Mesendoderm (in vitro differentiated cells): ENCODE measurements around the gene FAS.
A peak's percentile ranks its signal among the peaks of the same experiment; 100 is the strongest.

Source experiments
- DNase-seq: peaks from one replicate; pipeline ENCODE4 v3.0.0; 2013
- H2AK5ac ChIP-seq: 2 replicates; pipeline ENCODE4 v1.6.1; 2013; ENCODE audit warnings: low read length, inconsistent platforms
- H2BK120ac ChIP-seq: 2 replicates; pipeline ENCODE4 v1.6.1; 2013; ENCODE audit warnings: low read depth, mild to moderate bottlenecking, low read length, moderate library complexity, mixed read lengths
- H2BK15ac ChIP-seq: replicated peaks from 2 replicates; pipeline ENCODE4 v1.6.1; 2013; ENCODE audit warnings: low read depth, mild to moderate bottlenecking, moderate library complexity
- H2BK5ac ChIP-seq: 2 replicates; pipeline ENCODE4 v1.6.1; 2013; ENCODE audit warnings: low read length, inconsistent platforms
- H3K18ac ChIP-seq: 2 replicates; pipeline ENCODE4 v1.6.1; 2013; ENCODE audit warnings: mild to moderate bottlenecking, low read length, mixed read lengths
- H3K23ac ChIP-seq: one replicate; pipeline ENCODE4 v1.6.1; 2013; ENCODE audit warnings: low read length
- H3K27ac ChIP-seq: 2 replicates; pipeline ENCODE4 v1.5.1; 2013; ENCODE audit warnings: low read depth, mild to moderate bottlenecking, inconsistent platforms, low read length, moderate library complexity
- H3K27me3 ChIP-seq: 2 replicates; pipeline ENCODE4 v1.6.1; 2013; ENCODE audit warnings: low read length, control low read depth, mild to moderate bottlenecking, inconsistent platforms; ENCODE audit not compliant: insufficient read depth, poor library complexity
- H3K36me3 ChIP-seq: 2 replicates; pipeline ENCODE4 v1.6.1; 2013; ENCODE audit warnings: low read length, inconsistent platforms; ENCODE audit not compliant: control insufficient read depth, insufficient read depth
- H3K4ac ChIP-seq: one replicate; pipeline ENCODE4 v1.6.1; 2013; ENCODE audit warnings: low read depth, mild to moderate bottlenecking, low read length, moderate library complexity
- H3K4me1 ChIP-seq: 2 replicates; pipeline ENCODE4 v1.6.1; 2013; ENCODE audit warnings: low read depth, low read length, inconsistent platforms; ENCODE audit not compliant: control insufficient read depth
- H3K4me2 ChIP-seq: 2 replicates; pipeline ENCODE4 v1.6.1; 2013; ENCODE audit warnings: low read length
- H3K4me3 ChIP-seq: 2 replicates; pipeline ENCODE4 v1.5.1; 2013; ENCODE audit warnings: mild to moderate bottlenecking, low read length
- H3K56ac ChIP-seq: one replicate; pipeline ENCODE4 v1.6.1; 2013; ENCODE audit warnings: low read length
- H3K79me1 ChIP-seq: 2 replicates; pipeline ENCODE4 v1.6.1; 2013; ENCODE audit warnings: low read length, inconsistent platforms
- H3K79me2 ChIP-seq: 2 replicates; pipeline ENCODE4 v1.6.1; 2013; ENCODE audit warnings: mild to moderate bottlenecking, low read length; ENCODE audit not compliant: control insufficient read depth, insufficient read depth
- H3K9ac ChIP-seq: 2 replicates; pipeline ENCODE4 v1.6.1; 2013; ENCODE audit warnings: low read length, inconsistent platforms
- H4K5ac ChIP-seq: one replicate; pipeline ENCODE4 v1.6.1; 2013; ENCODE audit warnings: low read length
- H4K8ac ChIP-seq: one replicate; pipeline ENCODE4 v1.6.1; 2013; ENCODE audit warnings: low read depth, mild to moderate bottlenecking, control low read depth, low read length, moderate library complexity
- WGBS: extraction: QIAGEN DNeasy Blood & Tissue Kit; methylation state at CpG from one replicate; pipeline ENCODE4 v1.1.7; 2013; ENCODE audit warnings: low lambda C conversion rate, missing lambda C conversion rate; ENCODE audit not compliant: insufficient coverage; ENCODE audit errors: extremely low coverage; 5-methylcytosine and 5-hydroxymethylcytosine counted together

The FAS gene

GRCh38 chr10:88954458-88955083, 36.0 kb upstream of the FAS start:
- Histone ChIP-seq H3K4me3 (no peak overlapping the region), H3K36me3 (no peaks in the 10 kb centered on the region), H2BK5ac (no peak overlapping the region), H4K5ac (no peak overlapping the region), H3K4me1 (no peaks in the 10 kb centered on the region), H2BK15ac (no peak overlapping the region), H3K27me3 (no peaks in the 10 kb centered on the region), H3K18ac (no peak overlapping the region), H3K4me2 (no peak overlapping the region), H2BK120ac (no peak overlapping the region), H3K56ac (no peak overlapping the region), H3K23ac (no peak overlapping the region), H2AK5ac (no peak overlapping the region), H3K9ac (no peak overlapping the region), H3K79me1 (no peaks in the 10 kb centered on the region), H3K4ac (no peak overlapping the region), H3K79me2 (no peaks in the 10 kb centered on the region), H3K27ac (no peak overlapping the region), H4K8ac (no peak overlapping the region)
- no peak for DNase-seq
- no CpG with 5 or more reads among the region's 4 CpGs for WGBS

GRCh38 chr10:88957381-88957780, 33.2 kb upstream of the FAS start:
- Histone ChIP-seq H2AK5ac (no peak overlapping the region), H3K18ac (no peak overlapping the region), H3K9ac (no peak overlapping the region), H3K27me3 (no peaks in the 10 kb centered on the region), H3K56ac (no peak overlapping the region), H3K79me1 (no peaks in the 10 kb centered on the region), H3K23ac (no peak overlapping the region), H2BK15ac (no peak overlapping the region), H3K4me2 (no peak overlapping the region), H2BK5ac (no peak overlapping the region), H3K4ac (no peak overlapping the region), H4K8ac (no peak overlapping the region), H3K4me1 (no peaks in the 10 kb centered on the region), H4K5ac (no peak overlapping the region), H3K27ac (no peak overlapping the region), H3K79me2 (no peaks in the 10 kb centered on the region), H2BK120ac (no peak overlapping the region), H3K4me3 (no peak overlapping the region), H3K36me3 (no peaks in the 10 kb centered on the region)
- no peak for DNase-seq
- no CpG with 5 or more reads among the region's 1 CpG for WGBS

- Histone ChIP-seq H3K4me2 (no peak overlapping the region), H3K4me3 (no peak overlapping the region), H3K79me2 (no peaks in the 10 kb centered on the region), H4K8ac (no peak overlapping the region), H3K79me1 (no peaks in the 10 kb centered on the region), H4K5ac (no peak overlapping the region), H3K9ac (no peak overlapping the region), H2BK15ac (no peak overlapping the region), H3K27ac (no peak overlapping the region), H3K4ac (no peak overlapping the region), H3K18ac (no peak overlapping the region), H3K36me3 (no peaks in the 10 kb centered on the region), H3K4me1 (no peaks in the 10 kb centered on the region), H2AK5ac (no peak overlapping the region), H3K27me3 (no peaks in the 10 kb centered on the region), H2BK5ac (no peak overlapping the region), H3K56ac (no peak overlapping the region), H3K23ac (no peak overlapping the region), H2BK120ac (no peak overlapping the region)
- no CpG with 5 or more reads among the region's 6 CpGs for WGBS
- no peak for DNase-seq
Measured at GRCh38 chr10:88958721-88959120, 31.9 kb upstream of the FAS start.

- Histone ChIP-seq H3K36me3 (no peaks in the 10 kb centered on the region), H2BK120ac (no peak overlapping the region), H2AK5ac (no peak overlapping the region), H3K4me3 (no peak overlapping the region), H3K79me2 (no peaks in the 10 kb centered on the region), H3K27ac (no peak overlapping the region), H3K18ac (no peak overlapping the region), H4K8ac (no peak overlapping the region), H3K9ac (no peak overlapping the region), H3K79me1 (no peaks in the 10 kb centered on the region), H3K27me3 (no peaks in the 10 kb centered on the region), H3K4ac (no peak overlapping the region), H3K23ac (no peak overlapping the region), H2BK15ac (no peak overlapping the region), H3K56ac (no peak overlapping the region), H4K5ac (no peak overlapping the region), H3K4me2 (no peak overlapping the region), H2BK5ac (no peak overlapping the region), H3K4me1 (no peaks in the 10 kb centered on the region)
- WGBS, result no CpG with 5 or more reads among the region's 1 CpG
- no peak for DNase-seq
Measured at GRCh38 chr10:88960802-88961201, 29.8 kb upstream of the FAS start.

GRCh38 chr10:88961266-88961665, 29.3 kb upstream of the FAS start:
- H4K8ac ChIP-seq, result no peak overlapping the region
- no peak overlapping the region for H2BK15ac ChIP-seq
- H3K23ac ChIP-seq, result no peak overlapping the region
- no peak overlapping the region for H2AK5ac ChIP-seq
- no peaks in the 10 kb centered on the region for H3K4me1 ChIP-seq
- DNase-seq, result no peak
- H3K18ac ChIP-seq, result no peak overlapping the region
- no peak overlapping the region for H3K56ac ChIP-seq
- no peak overlapping the region for H3K4ac ChIP-seq
- H2BK120ac ChIP-seq, result no peak overlapping the region
- H3K27ac ChIP-seq, result no peak overlapping the region
- no peak overlapping the region for H3K4me3 ChIP-seq
- H4K5ac ChIP-seq, result no peak overlapping the region
- no peak overlapping the region for H3K4me2 ChIP-seq
- H3K36me3 ChIP-seq, result no peaks in the 10 kb centered on the region
- no peaks in the 10 kb centered on the region for H3K27me3 ChIP-seq
- no peak overlapping the region for H3K9ac ChIP-seq
- H3K79me2 ChIP-seq, result no peaks in the 10 kb centered on the region
- no peaks in the 10 kb centered on the region for H3K79me1 ChIP-seq
- H2BK5ac ChIP-seq, result no peak overlapping the region

- H4K5ac ChIP-seq, result no peak overlapping the region
- WGBS, result no CpG with 5 or more reads among the region's 2 CpGs
Measured at GRCh38 chr10:88962336-88962735, 28.3 kb upstream of the FAS start.

More at GRCh38 chr10:88962336-88962735, 28.3 kb upstream of the FAS start:
- H2BK120ac ChIP-seq, result no peak overlapping the region
- no peak overlapping the region for H3K9ac ChIP-seq
- H2BK15ac ChIP-seq, result no peak overlapping the region
- no peaks in the 10 kb centered on the region for H3K79me2 ChIP-seq
- H4K8ac ChIP-seq, result no peak overlapping the region
- no peaks in the 10 kb centered on the region for H3K36me3 ChIP-seq
- no peak overlapping the region for H3K4me2 ChIP-seq
- H3K27ac ChIP-seq, result no peak overlapping the region
- H3K56ac ChIP-seq, result no peak overlapping the region
- H3K4me3 ChIP-seq, result no peak overlapping the region
- no peak overlapping the region for H3K23ac ChIP-seq
- no peaks in the 10 kb centered on the region for H3K79me1 ChIP-seq
- peak; percentile 65 for DNase-seq
- no peaks in the 10 kb centered on the region for H3K27me3 ChIP-seq
- no peak overlapping the region for H2AK5ac ChIP-seq
- H2BK5ac ChIP-seq, result no peak overlapping the region
- no peak overlapping the region for H3K4ac ChIP-seq
- no peaks in the 10 kb centered on the region for H3K4me1 ChIP-seq
- H3K18ac ChIP-seq, result no peak overlapping the region
